Esophagus muscularis mucosa (tissue), 4 donors: ENCODE data around the gene GGA2. TPM values are rescaled to one million over a fixed set of nuclear protein-coding genes. Genes with fewer than 3 reads are reported as not detected.

Source experiments
- DNase-seq: peaks from one replicate; pipeline ENCODE4 v3.0.0-alpha.2; 2017; ENCODE audit errors: extremely low spot score
- H3K27ac ChIP-seq, 4 donors: fragments of 200-600 bp; sonication (generic); replicated peaks in 1 of 4; 1 replicate in 3 of 4; 2 replicates in 1 of 4; pipeline ENCODE4 v1.5.1; 2016 to 2019; ENCODE audit warnings: mild to moderate bottlenecking in 1 of 4
- H3K27me3 ChIP-seq, 4 donors: fragments of 200-600 bp; sonication (generic); one replicate each; pipeline versions ENCODE4 v1.5.1 to v1.6.0; 2016 to 2019
- H3K36me3 ChIP-seq, 4 donors: fragments of 200-600 bp; sonication (generic); one replicate each; pipeline ENCODE4 v1.5.1; 2016 to 2019
- H3K4me1 ChIP-seq, 4 donors: fragments of 200-600 bp; sonication (generic); one replicate each; pipeline ENCODE4 v1.5.1; 2016 to 2019
- H3K4me3 ChIP-seq, 4 donors: fragments of 200-600 bp; sonication (generic); 1 replicate in 2 of 4; 2 replicates in 2 of 4; pipeline ENCODE4 v1.5.1; 2016 to 2019; ENCODE audit warnings: mild to moderate bottlenecking in 4 of 4, moderate library complexity in 1 of 4
- H3K9me3 ChIP-seq, 4 donors: fragments of 200-600 bp; sonication (generic); 1 replicate in 3 of 4; 2 replicates in 1 of 4; pipeline ENCODE4 v1.5.1; 2016 to 2019
- EP300 ChIP-seq: sonication (generic); formaldehyde crosslinking; IDR thresholded peaks from one replicate; pipeline ENCODE4 v1.6.1; 2017; ENCODE audit warnings: antibody characterized with exemption
- POLR2A ChIP-seq: fragments of 450-650 bp; IDR thresholded peaks from one replicate; pipeline ENCODE4 v1.6.1; 2017; ENCODE audit warnings: antibody characterized with exemption, moderate library complexity, mild to moderate bottlenecking, low read depth
- POLR2AphosphoS5 ChIP-seq, 2 donors: sonication (generic); formaldehyde crosslinking; IDR thresholded peaks; one replicate each; pipeline ENCODE4 v1.6.1; 2017; ENCODE audit warnings: antibody characterized with exemption in 2 of 2
- WGBS: methylation state at CpG from one replicate; pipeline ENCODE4 v1.1.5; 2018; 5-methylcytosine and 5-hydroxymethylcytosine counted together
- intact Hi-C: fragments of 100-400 bp; cut with DNase I; formaldehyde crosslinking; loops from one replicate; pipeline ENCODE4 v1.15.1; 2023
- total RNA-seq, 4 donors: library from RNA; depleted of rRNA; stranded (reverse); fragments of >200 nt; gene quantifications; one replicate each; pipeline versions ENCODE4 v1.1.0 to v1.2.1, GENCODE V29; 2016
- TF ChIP-seq, protein P1 (sequence below), 3 experiments: fragments of 200-600 bp in 2 of 3; fragments of 450-650 bp in 1 of 3; sonication (generic) in 2 of 3; IDR thresholded peaks; one replicate each; pipeline ENCODE4 v1.5.1; 2017 to 2019; ENCODE audit warnings: antibody characterized with exemption in 3 of 3, mild to moderate bottlenecking in 2 of 3, moderate library complexity in 1 of 3

GGA2 gene
- total RNA-seq, 4 donors from 2014 or later, result 20.3 to 37.3 (median 23.0) TPM

DNA sequence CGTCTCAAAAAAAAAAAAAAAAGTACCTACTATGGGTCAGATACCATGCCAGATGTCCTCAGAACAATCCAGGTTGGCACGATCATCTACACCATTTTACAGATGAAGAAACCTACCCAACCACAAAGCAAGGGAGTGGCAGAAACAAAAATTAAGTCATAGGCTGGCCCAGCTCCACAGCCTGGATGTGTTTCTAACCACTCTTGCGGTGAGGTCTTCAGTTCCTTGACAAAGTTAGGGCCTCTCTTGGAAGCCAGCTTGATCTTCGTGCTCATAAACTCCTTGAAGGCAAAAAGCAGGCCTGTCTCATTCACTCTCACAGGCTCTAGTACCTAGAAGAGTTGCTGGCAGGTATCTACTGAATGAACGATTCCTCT is 6.2 kb downstream of the GGA2 start:
- no peaks in the 10 kb centered on the region for H3K9me3 ChIP-seq
- intact Hi-C loops, result no loop called here
- TF ChIP-seq POLR2A, result no peak
- TF ChIP-seq, protein P1, sequence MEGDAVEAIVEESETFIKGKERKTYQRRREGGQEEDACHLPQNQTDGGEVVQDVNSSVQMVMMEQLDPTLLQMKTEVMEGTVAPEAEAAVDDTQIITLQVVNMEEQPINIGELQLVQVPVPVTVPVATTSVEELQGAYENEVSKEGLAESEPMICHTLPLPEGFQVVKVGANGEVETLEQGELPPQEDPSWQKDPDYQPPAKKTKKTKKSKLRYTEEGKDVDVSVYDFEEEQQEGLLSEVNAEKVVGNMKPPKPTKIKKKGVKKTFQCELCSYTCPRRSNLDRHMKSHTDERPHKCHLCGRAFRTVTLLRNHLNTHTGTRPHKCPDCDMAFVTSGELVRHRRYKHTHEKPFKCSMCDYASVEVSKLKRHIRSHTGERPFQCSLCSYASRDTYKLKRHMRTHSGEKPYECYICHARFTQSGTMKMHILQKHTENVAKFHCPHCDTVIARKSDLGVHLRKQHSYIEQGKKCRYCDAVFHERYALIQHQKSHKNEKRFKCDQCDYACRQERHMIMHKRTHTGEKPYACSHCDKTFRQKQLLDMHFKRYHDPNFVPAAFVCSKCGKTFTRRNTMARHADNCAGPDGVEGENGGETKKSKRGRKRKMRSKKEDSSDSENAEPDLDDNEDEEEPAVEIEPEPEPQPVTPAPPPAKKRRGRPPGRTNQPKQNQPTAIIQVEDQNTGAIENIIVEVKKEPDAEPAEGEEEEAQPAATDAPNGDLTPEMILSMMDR (IDR thresholded peaks at IDR 0.05), result no peak
- TF ChIP-seq EP300, result no peak
- TF ChIP-seq POLR2AphosphoS5 (IDR thresholded peaks at IDR 0.05), result no peak
- no peaks in the 10 kb centered on the region for H3K27me3 ChIP-seq
- no peak overlapping the region for H3K4me3 ChIP-seq
- 67% methylated on average over 4 of the region's 5 CpGs for WGBS
- H3K4me1 ChIP-seq, result peaks cover 45 to 76% (median 63%) of the 10 kb centered on the region in 4 donors
- DNase-seq, result no peak
- peaks cover 0 to 9% (median 0%) of the 10 kb centered on the region in 4 donors for H3K36me3 ChIP-seq
- peak overlapping the region; percentile 57 to 80 (median 67) for H3K27ac ChIP-seq

DNA sequence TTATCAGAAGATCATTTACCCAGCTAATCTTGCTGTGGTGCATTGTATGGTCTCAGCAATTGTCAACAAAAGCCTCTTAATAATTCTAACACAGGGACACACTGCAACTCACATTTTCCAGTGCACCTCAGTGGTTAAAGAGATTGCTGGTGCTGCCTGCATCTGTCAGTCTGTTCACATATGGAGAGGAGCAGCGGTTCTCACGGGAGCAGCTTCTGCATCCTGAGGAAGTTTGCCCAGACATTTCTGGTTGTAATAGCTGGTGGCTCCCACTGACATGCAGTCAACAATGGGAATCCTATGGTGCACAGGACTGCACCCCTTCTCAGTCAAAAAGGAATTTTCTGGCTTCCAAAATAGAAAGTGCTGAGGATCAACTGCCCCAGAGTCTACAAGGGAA is 7.8 kb downstream of the GGA2 start:
- H3K36me3 ChIP-seq, result peaks cover 0 to 9% (median 0%) of the 10 kb centered on the region in 4 donors
- intact Hi-C loops, result no loop called here
- H3K27ac ChIP-seq, result no peak overlapping the region
- no peak for DNase-seq
- peaks cover 44 to 75% (median 61%) of the 10 kb centered on the region in 4 donors for H3K4me1 ChIP-seq
- H3K4me3 ChIP-seq, result no peak overlapping the region
- 75% methylated on average over 2 of the region's 2 CpGs for WGBS
- H3K9me3 ChIP-seq, result no peaks in the 10 kb centered on the region
- TF ChIP-seq, protein P1 (IDR thresholded peaks at IDR 0.05), result no peak
- H3K27me3 ChIP-seq, result no peaks in the 10 kb centered on the region

DNA sequence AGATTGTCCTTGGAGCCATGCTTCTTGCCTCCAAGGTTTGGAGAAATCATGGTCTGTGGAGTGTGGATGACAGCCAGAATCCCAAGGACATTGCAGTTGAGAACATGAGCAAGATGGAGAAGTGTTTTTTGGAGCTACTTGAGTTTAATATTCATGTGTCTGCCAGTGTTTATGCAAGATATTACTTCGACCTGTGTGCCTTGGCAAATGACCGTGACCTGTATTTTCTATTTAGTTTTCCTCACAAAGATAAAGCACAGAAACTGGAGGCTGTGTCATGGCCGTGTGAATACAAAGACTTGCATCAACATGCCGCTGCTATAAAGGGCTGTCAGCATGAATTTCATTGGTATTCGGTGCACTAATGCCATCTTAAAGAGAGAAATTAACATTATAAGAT is 9.0 kb downstream of the GGA2 start:
- peaks cover 51 to 77% (median 63%) of the 10 kb centered on the region in 4 donors for H3K4me1 ChIP-seq
- no peak overlapping the region for H3K4me3 ChIP-seq
- H3K36me3 ChIP-seq, result peaks cover 0 to 9% (median 2%) of the 10 kb centered on the region in 4 donors
- WGBS, result 88% methylated on average over 5 of the region's 5 CpGs
- no peaks in the 10 kb centered on the region for H3K9me3 ChIP-seq
- TF ChIP-seq, protein P1 (IDR thresholded peaks at IDR 0.05), result no peak
- TF ChIP-seq POLR2A (no peak), EP300 (no peak), POLR2AphosphoS5 (IDR thresholded peaks at IDR 0.05) (no peak)
- intact Hi-C loops, result no loop called here
- no peak overlapping the region for H3K27ac ChIP-seq
- DNase-seq, result no peak
- no peaks in the 10 kb centered on the region for H3K27me3 ChIP-seq

DNA sequence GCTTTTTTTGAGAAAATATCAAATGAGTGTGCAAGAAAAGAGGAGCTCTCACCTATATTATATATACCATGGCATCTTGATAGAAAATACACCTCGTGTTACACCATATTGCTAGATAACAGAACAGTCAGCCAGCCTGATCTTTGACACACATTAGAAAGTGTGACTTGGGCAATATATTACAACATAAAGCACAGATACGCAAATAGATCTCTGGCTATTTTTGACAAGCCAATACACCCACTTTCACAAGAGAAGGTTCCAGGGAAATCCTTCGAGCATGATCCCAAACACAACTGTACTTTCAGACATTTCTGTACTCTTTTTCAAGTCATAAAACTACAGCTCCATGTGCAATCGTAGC is 9.4 kb downstream of the GGA2 start:
- H3K9me3 ChIP-seq, result no peaks in the 10 kb centered on the region
- H3K27me3 ChIP-seq, result no peaks in the 10 kb centered on the region
- no peak for TF ChIP-seq POLR2AphosphoS5 (IDR thresholded peaks at IDR 0.05)
- WGBS, result 61% methylated on average over 4 of the region's 4 CpGs
- intact Hi-C loops, result no loop called here
- H3K36me3 ChIP-seq, result peaks cover 0 to 9% (median 4%) of the 10 kb centered on the region in 4 donors
- no peak for DNase-seq
- H3K4me1 ChIP-seq, result peaks cover 47 to 73% (median 59%) of the 10 kb centered on the region in 4 donors
- no peak overlapping the region for H3K27ac ChIP-seq
- H3K4me3 ChIP-seq, result no peak overlapping the region

DNA sequence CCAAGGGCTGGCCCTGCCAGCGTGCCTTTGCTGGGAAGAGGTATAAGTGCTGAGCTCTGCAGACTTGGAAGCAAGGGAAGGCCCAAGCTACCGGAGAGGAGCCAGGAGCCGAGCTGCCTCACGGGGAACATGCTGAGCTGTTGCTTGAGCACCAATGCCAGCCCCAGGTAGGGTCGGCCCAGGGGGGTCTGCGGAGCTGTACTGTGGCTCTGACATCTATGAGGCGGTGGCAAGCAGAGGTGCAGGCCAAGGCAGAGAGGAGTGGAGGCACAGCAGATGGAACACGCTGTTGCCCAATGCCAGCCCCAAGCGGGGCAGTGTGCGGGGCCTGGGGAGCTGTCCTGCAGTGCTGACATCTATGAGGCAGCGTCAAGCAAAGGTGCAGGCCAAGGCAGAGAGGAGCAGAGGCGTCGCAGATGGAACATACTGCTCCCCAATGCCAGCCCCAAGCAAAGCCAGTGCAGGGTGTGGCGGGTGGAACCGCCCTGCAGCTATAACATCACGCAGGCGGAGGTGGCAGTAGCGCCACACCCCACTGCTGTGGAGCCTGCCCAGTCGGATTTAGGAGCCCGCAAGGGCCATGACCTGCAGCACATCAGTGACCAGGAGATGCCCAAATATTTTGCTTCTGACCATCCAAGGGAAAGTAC is 10.0 kb downstream of the GGA2 start:
- TF ChIP-seq, protein P1 (IDR thresholded peaks at IDR 0.05), result no peak
- TF ChIP-seq EP300 (no peak), POLR2AphosphoS5 (IDR thresholded peaks at IDR 0.05) (no peak), POLR2A (no peak)
- no peak overlapping the region for H3K4me3 ChIP-seq
- no peak for DNase-seq
- WGBS, result 90% methylated on average over 18 of the region's 20 CpGs
- H3K36me3 ChIP-seq, result peaks cover 3 to 14% (median 9%) of the 10 kb centered on the region in 4 donors
- H3K27ac ChIP-seq, result no peak overlapping the region
- H3K9me3 ChIP-seq, result no peaks in the 10 kb centered on the region
- H3K4me1 ChIP-seq, result peaks cover 42 to 68% (median 55%) of the 10 kb centered on the region in 4 donors
- no peaks in the 10 kb centered on the region for H3K27me3 ChIP-seq
- intact Hi-C loops, result no loop called here
